HepG2 (cell line): ENCODE measurements around the gene DCLK1. TPM values are rescaled to one million over a fixed set of nuclear protein-coding genes. Genes with fewer than 3 reads are reported as not detected.

Source experiments
- ATAC-seq: fragments of 200-7000 bp; cut with Tn5 transposase; 3 replicates; pipeline ENCODE4 v1.9.1; 2020; ENCODE audit warnings: mild to moderate bottlenecking, moderate library complexity
- BruUV-seq: library from RNA; stranded (reverse); fragments of 400-500 nt; replicated peaks from 2 replicates; lab custom pipeline; 2021; lab: Mats Ljungman, UMichigan
- CTCF ChIA-PET: fragments of 300-600 bp; formaldehyde crosslinking; extraction: SDS; loops from one replicate; lab custom pipeline; 2021; ENCODE audit warnings: low total read pairs, inconsistent platforms, low intra/inter-chr PET ratio; lab: Yijun Ruan, JAX
- POLR2A ChIA-PET: fragments of 350-600 bp; sonication (Branson Sonifier 250); formaldehyde crosslinking; loops from one replicate; lab custom pipeline; 2020; ENCODE audit warnings: antibody characterized with exemption, inconsistent platforms; lab: Yijun Ruan, JAX
- DNase-seq: peaks from one replicate; pipeline ENCODE4 v3.0.0-alpha.2; 2015; ENCODE audit warnings: low spot score
- FAIRE-seq: peaks from 3 replicates; lab custom pipeline; 2011; peaks lifted over from hg19 to GRCh38; lab: Jason Lieb, UNC
- H2AFZ ChIP-seq: one replicate; pipeline ENCODE4 v1.6.1; 2011; ENCODE audit warnings: low read length, inconsistent platforms
- H3K27ac ChIP-seq: fragments of 300-600 bp; 3 replicates; pipeline ENCODE4 v1.8.0; 2011; ENCODE audit warnings: mixed run types, mild to moderate bottlenecking, mixed read lengths, low read length, inconsistent platforms; ENCODE audit not compliant: insufficient read depth; ENCODE audit errors: extremely low read length
- H3K27me3 ChIP-seq, 2 experiments: fragments of 200-600 bp in 1 of 2; 2 replicates in 1 of 2; 3 replicates in 1 of 2; pipeline versions ENCODE4 v1.6.0 to v1.8.0; 2011; ENCODE audit warnings: low read length in 2 of 2, mild to moderate bottlenecking in 2 of 2, moderate library complexity in 2 of 2, inconsistent platforms in 1 of 2; ENCODE audit not compliant: insufficient read depth in 2 of 2, control insufficient read depth in 1 of 2
- H3K36me3 ChIP-seq, 2 experiments: fragments of 200-600 bp in 1 of 2; replicated peaks in 1 of 2; 2 replicates in 1 of 2; 3 replicates in 1 of 2; pipeline versions ENCODE4 v1.5.1 to v1.8.0; 2011; ENCODE audit warnings: low read length in 2 of 2, inconsistent platforms in 1 of 2; ENCODE audit not compliant: insufficient read depth in 2 of 2, control insufficient read depth in 1 of 2
- H3K4me1 ChIP-seq: 2 replicates; pipeline ENCODE4 v1.5.1; 2012; ENCODE audit warnings: low read length, inconsistent platforms; ENCODE audit not compliant: insufficient read depth
- H3K4me2 ChIP-seq: 2 replicates; pipeline ENCODE4 v1.6.0; 2011; ENCODE audit warnings: low read depth, low read length, inconsistent platforms
- H3K4me3 ChIP-seq, 3 experiments: fragments of 200-600 bp in 1 of 3; sonication (generic), shearing (Covaris generic) in 1 of 3; replicated peaks in 1 of 3; 2 replicates each; pipeline ENCODE4 v1.5.1; 2011 to 2016; ENCODE audit warnings: low read length in 3 of 3, inconsistent platforms in 2 of 3, low read depth in 2 of 3, mild to moderate bottlenecking in 2 of 3, control low read depth in 1 of 3, mixed read lengths in 1 of 3; ENCODE audit not compliant: insufficient read depth in 1 of 3
- H3K79me2 ChIP-seq: one replicate; pipeline ENCODE4 v1.6.1; 2011; ENCODE audit warnings: low read length, inconsistent platforms; ENCODE audit not compliant: insufficient read depth
- H3K9ac ChIP-seq: 2 replicates; pipeline ENCODE4 v1.6.0; 2011; ENCODE audit warnings: mild to moderate bottlenecking, low read depth, low read length, inconsistent platforms; ENCODE audit not compliant: insufficient read depth
- H3K9me3 ChIP-seq: 2 replicates; pipeline ENCODE4 v1.5.1; 2012; ENCODE audit warnings: mild to moderate bottlenecking, low read length
- H4K20me1 ChIP-seq: 2 replicates; pipeline ENCODE4 v1.6.0; 2011; ENCODE audit warnings: inconsistent platforms, mild to moderate bottlenecking, low read length, moderate library complexity; ENCODE audit not compliant: insufficient read depth
- FOXC1 ChIP-seq: sonication (generic); formaldehyde crosslinking; IDR thresholded peaks from 2 replicates; pipeline ENCODE4 v1.8.0; 2022; ENCODE audit warnings: mild to moderate bottlenecking, missing genetic modification reagents, borderline replicate concordance
- ISL2 ChIP-seq: sonication (generic); formaldehyde crosslinking; IDR thresholded peaks from 2 replicates; pipeline ENCODE4 v1.5.0; 2020; ENCODE audit warnings: missing genetic modification reagents
- NR2F1 ChIP-seq, 2 experiments: fragments of 450-650 bp in 1 of 2; formaldehyde crosslinking in 1 of 2; IDR thresholded peaks; 2 replicates each; pipeline versions ENCODE4 v1.5.0 to v1.6.1; 2016 to 2020; ENCODE audit warnings: mild to moderate bottlenecking in 1 of 2, missing compliant biosample characterization in 1 of 2, missing genetic modification reagents in 1 of 2, moderate library complexity in 1 of 2
- POLR2A ChIP-seq, 2 experiments: IDR thresholded peaks; 2 replicates each; pipeline ENCODE4 v1.6.1; 2011; ENCODE audit warnings: low read depth in 2 of 2, low read length in 2 of 2, mild to moderate bottlenecking in 1 of 2, moderate library complexity in 1 of 2; ENCODE audit not compliant: insufficient read depth in 1 of 2
- TOPORS ChIP-seq: sonication (generic); formaldehyde crosslinking; IDR thresholded peaks from 2 replicates; pipeline ENCODE4 v1.8.0; 2023; ENCODE audit warnings: mild to moderate bottlenecking, missing genetic modification reagents
- ZBTB42 ChIP-seq: sonication (generic); formaldehyde crosslinking; IDR thresholded peaks from 2 replicates; pipeline ENCODE4 v1.5.0; 2020; ENCODE audit warnings: mild to moderate bottlenecking, missing genetic modification reagents
- ZNF20 ChIP-seq: sonication (generic); formaldehyde crosslinking; IDR thresholded peaks from 2 replicates; pipeline ENCODE4 v1.4.0; 2020; ENCODE audit warnings: mild to moderate bottlenecking, moderate library complexity, missing genetic modification reagents
- ZNF225 ChIP-seq: sonication (generic); formaldehyde crosslinking; IDR thresholded peaks from 2 replicates; pipeline ENCODE4 v1.4.0; 2020; ENCODE audit warnings: mild to moderate bottlenecking, missing genetic modification reagents
- ZNF232 ChIP-seq: sonication (generic); formaldehyde crosslinking; IDR thresholded peaks from 2 replicates; pipeline ENCODE4 v1.4.0; 2020; ENCODE audit warnings: missing genetic modification reagents, borderline replicate concordance
- ZNF260 ChIP-seq: sonication (generic); formaldehyde crosslinking; IDR thresholded peaks from 2 replicates; pipeline ENCODE4 v1.4.0; 2020; ENCODE audit warnings: missing genetic modification reagents, low read depth, mild to moderate bottlenecking, borderline replicate concordance
- ZNF317 ChIP-seq: sonication (generic); formaldehyde crosslinking; IDR thresholded peaks from 2 replicates; pipeline ENCODE4 v1.5.0; 2020; ENCODE audit warnings: mild to moderate bottlenecking, missing genetic modification reagents
- ZNF547 ChIP-seq: sonication (generic); formaldehyde crosslinking; IDR thresholded peaks from 2 replicates; pipeline ENCODE4 v1.5.1; 2020; ENCODE audit warnings: mild to moderate bottlenecking, missing genetic modification reagents
- ZNF550 ChIP-seq: sonication (generic); formaldehyde crosslinking; IDR thresholded peaks from 2 replicates; pipeline ENCODE4 v1.4.0; 2020; ENCODE audit warnings: mild to moderate bottlenecking, missing genetic modification reagents, borderline replicate concordance
- ZSCAN12 ChIP-seq: sonication (generic); formaldehyde crosslinking; IDR thresholded peaks from 2 replicates; pipeline ENCODE4 v1.9.0; 2021; ENCODE audit warnings: mild to moderate bottlenecking, missing genetic modification reagents
- WGBS: methylation state at CpG from one replicate; pipeline ENCODE4 v1.1.6; 2017; ENCODE audit warnings: low lambda C conversion rate; 5-methylcytosine and 5-hydroxymethylcytosine counted together
- in situ Hi-C: cut with HindIII; loops from 2 replicates; pipeline ENCODE4 v1.10.0; 2017; ENCODE audit warnings: low pct_unique_long_range_greater_than_20kb; ENCODE audit not compliant: extremely low pct_ligation_motif_present
- intact Hi-C: fragments of 100-400 bp; cut with micrococcal nuclease; formaldehyde crosslinking; loops from one replicate; pipeline ENCODE4 v1.10.0; 2022; ENCODE audit not compliant: unreplicated experiment
- polyA plus RNA-seq, 8 experiments: library from polyadenylated mRNA; depleted of rRNA in 3 of 8; stranded (reverse) in 7 of 8; unstranded in 1 of 8; fragments of >200 nt; fragmentation: Illumina TruSeq in 4 of 8; extraction: Trizol in 4 of 8; gene quantifications; 2 replicates each; pipeline versions ENCODE4 v1.2.1 to v1.2.3, GENCODE V29; 2011 to 2016; ENCODE audit warnings: low read depth in 4 of 8, missing spikeins in 1 of 8, mixed read lengths in 1 of 8; ENCODE audit not compliant: insufficient read depth in 1 of 8
- total RNA-seq, 5 experiments: library from RNA; depleted of rRNA; stranded (reverse); fragments of >200 nt; fragmentation: Illumina TruSeq; extraction: Trizol; gene quantifications; 2 replicates each; pipeline ENCODE4 v1.2.3, GENCODE V29; 2016; ENCODE audit warnings: low read depth in 1 of 5
- TF ChIP-seq, protein P1 (sequence below): sonication (generic); formaldehyde crosslinking; IDR thresholded peaks from 2 replicates; pipeline ENCODE4 v1.5.0; 2020; ENCODE audit warnings: missing genetic modification reagents, mild to moderate bottlenecking, borderline replicate concordance

The DCLK1 gene
- total and polyA plus RNA-seq, 2 of the 13 experiments (the other 11 are each of a cell fraction or from before 2014, with no cell fraction given) = not detected

DNA sequence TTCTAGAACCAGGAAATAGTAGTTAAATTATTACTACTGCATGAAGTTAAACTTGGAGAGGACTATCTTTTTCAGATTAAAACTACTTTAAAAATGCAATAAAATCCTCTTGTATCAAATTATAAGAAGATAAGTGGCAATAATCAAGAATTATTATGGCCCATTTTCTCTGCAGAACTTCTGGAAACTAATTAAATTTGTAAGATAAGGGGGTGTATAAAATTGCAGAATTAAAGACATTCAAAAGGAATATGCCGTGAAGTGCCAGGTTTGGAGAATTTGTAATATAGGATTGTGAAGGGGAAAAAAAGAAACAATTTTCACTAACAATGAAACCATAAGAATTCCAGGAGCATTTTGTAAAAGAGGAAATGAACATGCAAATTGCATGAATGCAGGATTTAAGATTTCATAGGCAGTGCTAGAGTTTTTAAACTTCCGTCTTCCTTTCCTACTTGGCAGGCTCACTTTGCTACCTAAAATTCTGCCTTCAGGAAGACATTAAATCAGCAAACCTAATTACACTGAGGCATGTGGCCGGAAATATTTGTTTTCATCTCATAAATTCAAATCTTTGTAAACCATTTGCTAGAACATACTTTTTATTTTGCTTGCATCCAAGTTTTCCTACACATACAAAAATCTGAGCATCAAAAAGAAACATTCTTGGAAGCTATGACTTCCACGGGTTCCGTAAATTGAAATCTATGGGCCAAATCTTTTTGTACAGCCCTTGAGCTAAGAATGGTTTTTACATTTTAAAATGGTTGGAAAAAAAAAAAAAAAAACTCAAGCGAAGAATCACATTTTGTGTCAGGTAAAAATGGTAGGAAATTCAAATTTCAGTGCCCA, 166.9 kb downstream of the DCLK1 start:
- peaks cover 9% of the 10 kb centered on the region; the same call in 1 of the 2 replicates for H3K4me1 ChIP-seq
- H4K20me1 ChIP-seq = no peaks in the 10 kb centered on the region
- ATAC-seq (no peak), FAIRE-seq (no peak), DNase-seq (no peak)
- H3K9ac ChIP-seq = no peak overlapping the region
- H3K79me2 ChIP-seq = no peaks in the 10 kb centered on the region
- no peak overlapping the region for H3K4me2 ChIP-seq
- BruUV-seq = no TSS peak
- no peak overlapping the region for H3K4me3 ChIP-seq
- POLR2A ChIA-PET = no interaction called here
- CTCF ChIA-PET = no interaction called here
- H3K36me3 ChIP-seq = no peaks in the 10 kb centered on the region
- intact Hi-C loops = no loop called here
- in situ Hi-C loops = no loop called here
- 59% methylated on average over 6 of the region's 6 CpGs for WGBS
- no peak for TF ChIP-seq ZNF20 (CRISPR knock-in tag)
- no peak for TF ChIP-seq ZNF547
- no peak for TF ChIP-seq TOPORS
- TF ChIP-seq ISL2 (CRISPR knock-in tag) = no peak
- no peak for TF ChIP-seq ZNF317
- no peak for TF ChIP-seq ZNF232 (CRISPR knock-in tag)
- TF ChIP-seq ZNF550 = no peak
- no peak for TF ChIP-seq ZNF225 (CRISPR knock-in tag)
- TF ChIP-seq NR2F1 (CRISPR knock-in tag; IDR thresholded peaks at IDR 0.05) = no peak
- TF ChIP-seq ZNF260 (CRISPR knock-in tag) = no peak
- no peak for TF ChIP-seq ZBTB42 (CRISPR knock-in tag)
- TF ChIP-seq FOXC1 (CRISPR knock-in tag) = no peak
- TF ChIP-seq, protein P1, sequence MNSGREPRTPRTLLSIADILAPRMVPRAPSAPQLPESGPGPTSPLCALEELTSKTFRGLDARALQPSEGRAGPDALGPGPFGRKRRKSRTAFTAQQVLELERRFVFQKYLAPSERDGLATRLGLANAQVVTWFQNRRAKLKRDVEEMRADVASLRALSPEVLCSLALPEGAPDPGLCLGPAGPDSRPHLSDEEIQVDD (CRISPR knock-in tag) = no peak
- TF ChIP-seq POLR2A (IDR thresholded peaks at IDR 0.05; ENCODE audit: insufficient read depth in 1 of 2, low read depth in 2 of 2, low read length in 2 of 2) = no peak
- TF ChIP-seq ZSCAN12 (CRISPR knock-in tag) = no peak
- no peak overlapping the region for H3K27ac ChIP-seq
- no peaks in the 10 kb centered on the region for H3K9me3 ChIP-seq
- no peaks in the 10 kb centered on the region for H3K27me3 ChIP-seq
- no peak overlapping the region for H2AFZ ChIP-seq
